GM10847 (cell line): ENCODE measurements around the gene CFAP54.

ENCODE experiments used
- POLR2A ChIP-seq: IDR thresholded peaks from 2 replicates; pipeline ENCODE4 v1.6.1; 2011; ENCODE audit not compliant: insufficient read length; ENCODE audit errors: extremely low read depth

The CFAP54 gene

GRCh38 chr12:96466939-96467751 is 22.2 kb upstream of the CFAP54 start:
- TF ChIP-seq POLR2A = no peak

- TF ChIP-seq POLR2A = no peak
These were observed 17.9 kb upstream of the CFAP54 start for GRCh38 chr12:96471368-96472050.

GRCh38 chr12:96472384-96472783 is 17.0 kb upstream of the CFAP54 start:
- TF ChIP-seq POLR2A = no peak

GRCh38 chr12:96473394-96474093 is 15.8 kb upstream of the CFAP54 start:
- TF ChIP-seq POLR2A = no peak

- TF ChIP-seq POLR2A = no peak
These were observed 15.2 kb upstream of the CFAP54 start for GRCh38 chr12:96474206-96474605.

- TF ChIP-seq POLR2A = no peak
These were observed 11.4 kb upstream of the CFAP54 start for GRCh38 chr12:96478011-96478410.

GRCh38 chr12:96482086-96482485 is 7.3 kb upstream of the CFAP54 start:
- no peak for TF ChIP-seq POLR2A

GRCh38 chr12:96483116-96483515 is 6.3 kb upstream of the CFAP54 start:
- no peak for TF ChIP-seq POLR2A

GRCh38 chr12:96486751-96487613 is 2.4 kb upstream of the CFAP54 start:
- TF ChIP-seq POLR2A = no peak

GRCh38 chr12:96487634-96488033 is 1.7 kb upstream of the CFAP54 start:
- no peak for TF ChIP-seq POLR2A

- no peak for TF ChIP-seq POLR2A
These were observed 3.7 kb downstream of the CFAP54 start for GRCh38 chr12:96493106-96493505.

- TF ChIP-seq POLR2A = no peak
These were observed 5.8 kb downstream of the CFAP54 start for GRCh38 chr12:96495155-96495554.

GRCh38 chr12:96495841-96496545 is 6.6 kb downstream of the CFAP54 start:
- TF ChIP-seq POLR2A = no peak

- no peak for TF ChIP-seq POLR2A
These were observed 7.6 kb downstream of the CFAP54 start for GRCh38 chr12:96496944-96497343.

GRCh38 chr12:96497855-96498254 is 8.5 kb downstream of the CFAP54 start:
- no peak for TF ChIP-seq POLR2A

- no peak for TF ChIP-seq POLR2A
These were observed 11.3 kb downstream of the CFAP54 start for GRCh38 chr12:96500693-96501092.
